Measurements from ENCODE around the gene GPC6.
A peak's percentile ranks its signal among the peaks of the same experiment; 100 is the strongest.
"Not testable (repeated sequence)": the region's sequence is repeated elsewhere in the genome, so short reads cannot be mapped to it uniquely, and the experiment has no call there.

The GPC6 gene

GRCh38 chr13:93446238-93446637, 219.6 kb downstream of the GPC6 start:
- Histone ChIP-seq H3K36me3 (ENCODE audit: control insufficient read depth, insufficient read depth, low read length, severe bottlenecking) (no peaks in the 10 kb centered on the region), H3K9me3 (ENCODE audit: control insufficient read depth, low read length) (no peaks in the 10 kb centered on the region), H3K4me1 (ENCODE audit: control insufficient read depth, insufficient read depth, low read length) (peaks cover 13% of the 10 kb centered on the region), H3K27me3 (replicated peaks; ENCODE audit: control insufficient read depth, insufficient read depth, low read length) (no peaks in the 10 kb centered on the region), H3K9ac (ENCODE audit: low read length) (no peak overlapping the region), H3K4me3 (ENCODE audit: low read length) (no peak overlapping the region)
- no peak for DNase-seq (ENCODE audit: low read depth)

DNA sequence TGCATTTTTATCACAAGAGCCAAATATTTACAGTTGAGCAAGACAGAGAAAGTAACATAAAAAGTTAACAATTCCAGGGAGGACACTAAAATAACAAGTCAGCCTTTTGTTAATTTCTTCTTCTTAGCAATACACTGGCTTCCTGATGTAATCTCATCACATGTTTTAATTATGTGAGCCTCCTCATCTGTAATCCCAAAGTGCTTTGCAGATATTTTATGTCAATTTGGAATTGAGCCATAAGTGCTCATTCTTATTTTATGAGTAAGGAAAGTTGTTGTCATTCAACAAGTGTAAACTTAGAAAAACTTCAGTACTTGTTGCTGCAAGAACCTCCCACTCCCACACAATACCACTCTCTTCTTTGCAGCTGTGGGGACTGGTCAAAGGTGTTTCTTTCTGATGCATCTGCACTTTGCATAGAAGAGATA, 223.6 kb downstream of the GPC6 start:
- Histone ChIP-seq H3K4me1 (ENCODE audit: control insufficient read depth, insufficient read depth, low read length) (peaks cover 13% of the 10 kb centered on the region), H3K9ac (ENCODE audit: low read length) (no peak overlapping the region), H3K36me3 (ENCODE audit: control insufficient read depth, insufficient read depth, low read length, severe bottlenecking) (no peaks in the 10 kb centered on the region), H3K9me3 (ENCODE audit: control insufficient read depth, low read length) (no peaks in the 10 kb centered on the region), H3K4me3 (ENCODE audit: low read length) (no peak overlapping the region), H3K27me3 (replicated peaks; ENCODE audit: control insufficient read depth, insufficient read depth, low read length) (no peaks in the 10 kb centered on the region)
- DNase-seq (ENCODE audit: low read depth) = peak; percentile 55

- DNase-seq (ENCODE audit: low read depth) = no peak
Observed at GRCh38 chr13:93450761-93451160, 224.2 kb downstream of the GPC6 start.

DNA sequence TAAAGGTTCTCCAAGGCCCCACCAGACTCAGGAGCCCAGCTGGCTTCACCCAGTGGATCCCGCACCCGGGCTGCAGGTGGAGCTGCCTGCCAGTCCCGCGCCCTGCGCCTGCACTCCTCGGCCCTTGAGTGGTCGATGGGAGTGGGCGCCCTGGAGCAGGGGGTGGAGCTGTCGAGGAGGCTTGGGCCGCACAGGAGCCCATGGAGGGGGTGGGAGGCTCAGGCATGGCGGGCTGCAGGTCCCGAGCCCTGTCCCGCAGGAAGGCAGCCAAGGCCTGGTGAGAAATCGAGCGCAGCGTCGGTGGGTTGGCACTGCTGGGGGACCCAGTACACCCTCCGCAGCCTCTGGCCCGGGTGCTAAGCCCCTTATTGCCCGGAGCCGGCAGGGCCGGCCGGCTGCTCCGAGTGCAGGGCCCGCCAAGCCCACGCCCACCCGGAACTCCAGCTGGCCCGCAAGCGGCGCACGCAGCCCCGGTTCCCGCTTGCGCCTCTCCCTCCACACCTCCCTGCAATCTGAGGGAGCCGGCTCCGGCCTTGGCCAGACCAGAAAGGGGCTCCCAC, 228.1 kb downstream of the GPC6 start:
- H3K9me3 ChIP-seq (ENCODE audit: control insufficient read depth, low read length); H3K9ac ChIP-seq (ENCODE audit: low read length); H3K4me3 ChIP-seq (ENCODE audit: low read length); H3K36me3 ChIP-seq (ENCODE audit: control insufficient read depth, insufficient read depth, low read length, severe bottlenecking); H3K27me3 ChIP-seq (replicated peaks; ENCODE audit: control insufficient read depth, insufficient read depth, low read length); DNase-seq (ENCODE audit: low read depth): not testable (repeated sequence)
- H3K4me1 ChIP-seq (ENCODE audit: control insufficient read depth, insufficient read depth, low read length) = peaks cover 11% of the 10 kb centered on the region

More at GRCh38 chr13:93450761-93451160, 224.2 kb downstream of the GPC6 start:
- Histone ChIP-seq H3K36me3 (ENCODE audit: control insufficient read depth, insufficient read depth, low read length, severe bottlenecking) (no peaks in the 10 kb centered on the region), H3K9me3 (ENCODE audit: control insufficient read depth, low read length) (no peaks in the 10 kb centered on the region), H3K4me3 (ENCODE audit: low read length) (no peak overlapping the region), H3K9ac (ENCODE audit: low read length) (no peak overlapping the region), H3K4me1 (ENCODE audit: control insufficient read depth, insufficient read depth, low read length) (peaks cover 13% of the 10 kb centered on the region), H3K27me3 (replicated peaks; ENCODE audit: control insufficient read depth, insufficient read depth, low read length) (no peaks in the 10 kb centered on the region)

- no peak overlapping the region for H3K4me3 ChIP-seq (ENCODE audit: low read length)
- no peak overlapping the region for H3K9ac ChIP-seq (ENCODE audit: low read length)
- no peaks in the 10 kb centered on the region for H3K27me3 ChIP-seq (replicated peaks; ENCODE audit: control insufficient read depth, insufficient read depth, low read length)
- H3K36me3 ChIP-seq (ENCODE audit: control insufficient read depth, insufficient read depth, low read length, severe bottlenecking) = no peaks in the 10 kb centered on the region
- DNase-seq (ENCODE audit: low read depth) = no peak
- H3K9me3 ChIP-seq (ENCODE audit: control insufficient read depth, low read length) = no peaks in the 10 kb centered on the region
- H3K4me1 ChIP-seq (ENCODE audit: control insufficient read depth, insufficient read depth, low read length) = peaks cover under 1% of the 10 kb centered on the region
Observed at GRCh38 chr13:93455861-93456260, 229.3 kb downstream of the GPC6 start.

- H3K4me1 ChIP-seq (ENCODE audit: control insufficient read depth, insufficient read depth, low read length) = no peaks in the 10 kb centered on the region
- no peak overlapping the region for H3K9ac ChIP-seq (ENCODE audit: low read length)
- H3K36me3 ChIP-seq (ENCODE audit: control insufficient read depth, insufficient read depth, low read length, severe bottlenecking) = no peaks in the 10 kb centered on the region
- no peak for DNase-seq (ENCODE audit: low read depth)
- H3K4me3 ChIP-seq (ENCODE audit: low read length) = no peak overlapping the region
- no peaks in the 10 kb centered on the region for H3K27me3 ChIP-seq (replicated peaks; ENCODE audit: control insufficient read depth, insufficient read depth, low read length)
- no peaks in the 10 kb centered on the region for H3K9me3 ChIP-seq (ENCODE audit: control insufficient read depth, low read length)
Observed at GRCh38 chr13:93460005-93460404, 233.4 kb downstream of the GPC6 start.

DNA sequence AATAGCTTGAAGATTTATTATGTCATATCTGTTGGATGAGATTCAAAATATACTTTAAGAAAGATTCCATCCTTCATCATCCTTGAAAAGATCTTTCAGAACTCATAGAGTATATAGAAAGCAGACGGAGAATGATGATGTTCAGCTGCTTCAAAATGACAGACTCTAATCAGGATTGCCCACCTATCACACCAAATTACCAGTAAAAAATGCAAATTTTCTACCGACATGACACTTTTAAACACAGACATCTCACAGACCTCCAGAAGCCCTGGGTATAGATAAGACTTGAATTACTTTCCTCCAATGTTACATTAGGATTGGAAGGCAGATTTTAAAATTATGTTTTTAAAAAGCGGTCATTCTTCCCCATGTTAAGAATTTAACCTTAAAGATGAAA, 235.5 kb downstream of the GPC6 start:
- no peaks in the 10 kb centered on the region for H3K27me3 ChIP-seq (replicated peaks; ENCODE audit: control insufficient read depth, insufficient read depth, low read length)
- no peaks in the 10 kb centered on the region for H3K9me3 ChIP-seq (ENCODE audit: control insufficient read depth, low read length)
- H3K4me3 ChIP-seq (ENCODE audit: low read length) = no peak overlapping the region
- H3K4me1 ChIP-seq (ENCODE audit: control insufficient read depth, insufficient read depth, low read length) = peaks cover 6% of the 10 kb centered on the region
- no peak for DNase-seq (ENCODE audit: low read depth)
- H3K36me3 ChIP-seq (ENCODE audit: control insufficient read depth, insufficient read depth, low read length, severe bottlenecking) = no peaks in the 10 kb centered on the region
- no peak overlapping the region for H3K9ac ChIP-seq (ENCODE audit: low read length)

- Histone ChIP-seq H3K36me3 (ENCODE audit: control insufficient read depth, insufficient read depth, low read length, severe bottlenecking) (no peaks in the 10 kb centered on the region), H3K27me3 (replicated peaks; ENCODE audit: control insufficient read depth, insufficient read depth, low read length) (no peaks in the 10 kb centered on the region), H3K9ac (ENCODE audit: low read length) (no peak overlapping the region), H3K4me3 (ENCODE audit: low read length) (no peak overlapping the region), H3K4me1 (ENCODE audit: control insufficient read depth, insufficient read depth, low read length) (peaks cover 6% of the 10 kb centered on the region), H3K9me3 (ENCODE audit: control insufficient read depth, low read length) (peaks cover 12% of the 10 kb centered on the region)
- DNase-seq (ENCODE audit: low read depth) = peak; percentile 23
Observed at GRCh38 chr13:93466502-93467036, 240.0 kb downstream of the GPC6 start.

- DNase-seq (ENCODE audit: low read depth) = no peak
- Histone ChIP-seq H3K36me3 (ENCODE audit: control insufficient read depth, insufficient read depth, low read length, severe bottlenecking) (no peaks in the 10 kb centered on the region), H3K9ac (ENCODE audit: low read length) (no peak overlapping the region), H3K4me1 (ENCODE audit: control insufficient read depth, insufficient read depth, low read length) (peaks cover 6% of the 10 kb centered on the region), H3K4me3 (ENCODE audit: low read length) (no peak overlapping the region), H3K9me3 (ENCODE audit: control insufficient read depth, low read length) (peaks cover 12% of the 10 kb centered on the region), H3K27me3 (replicated peaks; ENCODE audit: control insufficient read depth, insufficient read depth, low read length) (no peaks in the 10 kb centered on the region)
Observed at GRCh38 chr13:93467175-93467574, 240.6 kb downstream of the GPC6 start.

DNA sequence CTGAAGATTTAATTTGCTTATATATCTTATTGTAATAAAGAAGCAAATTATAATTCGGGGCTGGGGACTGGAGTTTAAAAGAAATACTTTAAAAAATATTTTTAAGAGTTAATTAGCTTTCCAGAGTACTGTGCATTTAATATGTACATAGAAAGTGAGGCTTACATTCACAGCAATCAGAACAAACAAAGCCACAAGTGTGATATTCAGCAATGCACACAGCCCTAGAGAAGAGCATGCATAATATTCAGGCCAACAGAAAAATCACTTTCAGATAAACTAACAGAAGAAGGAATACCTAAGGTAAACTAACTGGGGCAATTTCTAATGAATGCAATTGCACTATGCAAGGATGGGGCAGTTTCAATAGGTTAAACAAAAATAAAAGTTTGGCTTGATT, 241.8 kb downstream of the GPC6 start:
- H3K27me3 ChIP-seq (replicated peaks; ENCODE audit: control insufficient read depth, insufficient read depth, low read length) = no peaks in the 10 kb centered on the region
- no peak overlapping the region for H3K9ac ChIP-seq (ENCODE audit: low read length)
- peaks cover 6% of the 10 kb centered on the region for H3K4me1 ChIP-seq (ENCODE audit: control insufficient read depth, insufficient read depth, low read length)
- no peak for DNase-seq (ENCODE audit: low read depth)
- no peaks in the 10 kb centered on the region for H3K36me3 ChIP-seq (ENCODE audit: control insufficient read depth, insufficient read depth, low read length, severe bottlenecking)
- no peak overlapping the region for H3K4me3 ChIP-seq (ENCODE audit: low read length)
- H3K9me3 ChIP-seq (ENCODE audit: control insufficient read depth, low read length) = peaks cover 12% of the 10 kb centered on the region

- Histone ChIP-seq H3K27me3 (replicated peaks; ENCODE audit: control insufficient read depth, insufficient read depth, low read length) (no peaks in the 10 kb centered on the region), H3K4me3 (ENCODE audit: low read length) (no peak overlapping the region), H3K9me3 (ENCODE audit: control insufficient read depth, low read length) (peaks cover 12% of the 10 kb centered on the region), H3K9ac (ENCODE audit: low read length) (no peak overlapping the region), H3K4me1 (ENCODE audit: control insufficient read depth, insufficient read depth, low read length) (peaks cover 14% of the 10 kb centered on the region), H3K36me3 (ENCODE audit: control insufficient read depth, insufficient read depth, low read length, severe bottlenecking) (no peaks in the 10 kb centered on the region)
- DNase-seq (ENCODE audit: low read depth) = no peak
Observed at GRCh38 chr13:93472296-93472695, 245.7 kb downstream of the GPC6 start.

DNA sequence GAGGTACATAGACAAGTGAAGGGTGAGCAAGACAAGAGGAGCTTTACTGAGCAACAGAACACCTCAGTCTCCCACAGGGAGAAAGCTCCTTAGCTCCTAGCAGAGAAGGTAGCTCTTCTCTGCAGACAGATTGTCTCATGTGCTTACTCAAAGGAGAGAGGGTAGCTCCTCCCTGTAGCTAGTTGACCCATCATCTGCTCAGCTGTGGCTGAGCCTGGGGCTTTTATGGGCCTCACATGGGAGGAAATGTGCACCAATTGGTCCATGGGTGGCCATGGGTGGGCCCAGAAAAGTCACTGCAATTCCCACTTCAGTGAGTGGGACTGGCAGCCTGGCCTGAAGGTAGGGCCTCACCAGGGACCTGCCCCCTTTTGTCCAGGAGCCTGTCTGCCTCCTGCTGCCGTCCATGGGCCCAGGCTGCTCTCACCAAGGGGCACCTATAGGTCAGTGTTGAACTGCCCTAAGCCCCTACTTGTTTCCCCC, 246.2 kb downstream of the GPC6 start:
- peaks cover 20% of the 10 kb centered on the region for H3K4me1 ChIP-seq (ENCODE audit: control insufficient read depth, insufficient read depth, low read length)
- no peak overlapping the region for H3K4me3 ChIP-seq (ENCODE audit: low read length)
- peaks cover 12% of the 10 kb centered on the region for H3K9me3 ChIP-seq (ENCODE audit: control insufficient read depth, low read length)
- H3K9ac ChIP-seq (ENCODE audit: low read length) = no peak overlapping the region
- H3K36me3 ChIP-seq (ENCODE audit: control insufficient read depth, insufficient read depth, low read length, severe bottlenecking) = no peaks in the 10 kb centered on the region
- H3K27me3 ChIP-seq (replicated peaks; ENCODE audit: control insufficient read depth, insufficient read depth, low read length) = no peaks in the 10 kb centered on the region
- no peak for DNase-seq (ENCODE audit: low read depth)

All from adipocyte (in vitro differentiated cells).